Amygdala (tissue), 56 donors: ENCODE measurements around the gene ZDHHC19.
A peak's percentile ranks its signal among the peaks of the same experiment; 100 is the strongest.
"Not testable (repeated sequence)": the region's sequence is repeated elsewhere in the genome, so short reads cannot be mapped to it uniquely, and the experiment has no call there.

Source experiments
- DNase-seq, 56 donors: peaks; one replicate each; lab custom pipeline; 2025; lab: John Stamatoyannopoulos, UW

ZDHHC19 gene

GRCh38 chr3:196207159-196207832, 3.9 kb downstream of the ZDHHC19 start:
- peak in 2 of 56 donors; percentile 17 to 39 for DNase-seq

- DNase-seq, result not testable (repeated sequence)
These were observed 5.6 kb downstream of the ZDHHC19 start for GRCh38 chr3:196205442-196206205.

- no peak for DNase-seq
These were observed 7.4 kb downstream of the ZDHHC19 start for GRCh38 chr3:196203846-196204245.

GRCh38 chr3:196202516-196202970, 8.7 kb downstream of the ZDHHC19 start:
- DNase-seq, result peak in 21 of 56 donors; percentile 14 to 57 (median 34)

- no peak for DNase-seq
These were observed 12.1 kb downstream of the ZDHHC19 start for GRCh38 chr3:196198771-196199753.

GRCh38 chr3:196198081-196198675, 13.0 kb downstream of the ZDHHC19 start:
- no peak for DNase-seq

GRCh38 chr3:196197524-196197923, 13.7 kb downstream of the ZDHHC19 start:
- no peak for DNase-seq

- DNase-seq, result no peak
These were observed 15.4 kb downstream of the ZDHHC19 start for GRCh38 chr3:196195664-196196265.

- no peak for DNase-seq
These were observed 16.7 kb downstream of the ZDHHC19 start for GRCh38 chr3:196194542-196194915.

GRCh38 chr3:196193736-196194541, 17.3 kb downstream of the ZDHHC19 start:
- DNase-seq, result peak in 1 of 56 donors; percentile 10

- DNase-seq, result no peak
These were observed 18.0 kb downstream of the ZDHHC19 start for GRCh38 chr3:196193133-196193735.

- DNase-seq, result no peak
These were observed 18.6 kb downstream of the ZDHHC19 start for GRCh38 chr3:196192524-196193051.

GRCh38 chr3:196192036-196192523, 19.1 kb downstream of the ZDHHC19 start:
- no peak for DNase-seq

- peak in 28 of 56 donors; percentile 10 to 75 (median 36) for DNase-seq
These were observed 21.4 kb downstream of the ZDHHC19 start for GRCh38 chr3:196189566-196190347.

GRCh38 chr3:196186651-196187573, 24.3 kb downstream of the ZDHHC19 start:
- DNase-seq, result peak in 33 of 56 donors; percentile 17 to 56 (median 40)

GRCh38 chr3:196184881-196185280, 26.3 kb downstream of the ZDHHC19 start:
- DNase-seq, result no peak
